OCI-LY7 (cell line): Measurements from ENCODE around the gene SLC35E2B.
"Not testable (repeated sequence)": the region's sequence is repeated elsewhere in the genome, so short reads cannot be mapped to it uniquely, and the experiment has no call there.

Experiments used
- CTCF ChIP-seq: fragments of 200-600 bp; sonication (generic); conservative IDR thresholded peaks from 2 replicates; pipeline ENCODE4 v1.5.1; 2014; ENCODE audit warnings: mild to moderate bottlenecking, antibody characterized with exemption, low read length, moderate library complexity, mixed read lengths
- EZH2phosphoT487 ChIP-seq: fragments of 200-600 bp; sonication (generic); IDR thresholded peaks from 2 replicates; pipeline ENCODE4 v1.6.1; 2018; ENCODE audit warnings: low read depth, borderline replicate concordance, mild to moderate bottlenecking, mixed run types, antibody characterized with exemption, low read length, moderate library complexity, mixed read lengths

DNA sequence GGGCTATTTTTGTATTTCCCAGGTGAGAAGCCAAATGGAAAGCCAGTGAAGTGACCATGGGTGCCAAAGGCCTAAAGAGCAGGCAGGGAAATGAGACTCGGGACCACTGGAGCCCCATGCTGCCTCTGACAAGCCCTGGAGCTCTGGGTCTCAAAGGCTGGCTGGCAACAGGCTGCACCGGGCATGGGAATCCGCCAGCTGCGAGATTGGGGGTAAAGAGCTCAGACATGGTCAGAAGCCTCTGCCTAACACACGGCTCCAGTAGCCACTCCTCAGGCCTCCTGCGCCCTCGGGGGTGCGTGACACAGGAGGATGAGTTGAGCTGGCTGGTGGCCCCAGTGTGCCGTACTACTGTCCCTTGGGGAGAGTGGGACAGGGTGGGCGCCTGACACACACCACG is 28.3 kb downstream of the SLC35E2B start:
- not testable (repeated sequence) for TF ChIP-seq CTCF, EZH2phosphoT487
